DND-41 (cell line): ENCODE results near the gene ICAM1.

Source experiments
- CTCF ChIP-seq: IDR thresholded peaks from 2 replicates; pipeline ENCODE4 v1.5.1; 2012; ENCODE audit warnings: borderline replicate concordance, low read length, moderate library complexity, mild to moderate bottlenecking; ENCODE audit not compliant: poor library complexity, severe bottlenecking; ENCODE audit errors: extremely low read depth
- EZH2 ChIP-seq: IDR thresholded peaks from 3 replicates; pipeline ENCODE4 v1.6.1; 2012; ENCODE audit warnings: borderline replicate concordance, low read depth, mild to moderate bottlenecking, moderate library complexity, low read length, inconsistent platforms; ENCODE audit not compliant: severe bottlenecking

- TF ChIP-seq EZH2 = no peak
- TF ChIP-seq CTCF = no peak
Observed at GRCh38 chr19:10299545-10300458, 28.9 kb downstream of the ICAM1 start.
